HG02973 (cell line): ENCODE data around the gene GDPD4.

Experiments used
- ATAC-seq: cut with Tn5 transposase; IDR thresholded peaks from one replicate; pipeline ENCODE4 v1.9.1; 2021; ENCODE audit warnings: moderate library complexity; ENCODE audit not compliant: unreplicated experiment

Gene GDPD4

DNA sequence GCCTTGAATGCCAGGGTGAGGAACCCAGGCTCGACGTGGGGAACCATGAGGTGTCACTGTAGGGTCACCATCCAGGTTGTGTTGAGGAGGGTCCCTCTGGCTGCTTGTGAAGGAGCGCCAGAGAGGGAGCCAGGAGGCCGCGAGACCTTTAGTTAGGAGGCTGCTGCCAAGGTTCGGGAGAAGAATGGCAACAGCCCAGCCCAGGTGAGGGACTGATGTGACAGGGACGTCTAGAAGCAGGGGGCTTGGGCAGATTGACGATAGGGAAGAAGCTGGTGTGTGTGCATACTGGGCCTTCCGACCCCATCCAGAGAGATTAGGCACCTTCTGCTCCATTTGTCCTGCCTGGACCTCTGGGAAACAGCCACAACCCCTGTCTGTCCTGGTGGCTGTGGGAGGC is 124.5 kb downstream of the GDPD4 start:
- ATAC-seq = no peak

DNA sequence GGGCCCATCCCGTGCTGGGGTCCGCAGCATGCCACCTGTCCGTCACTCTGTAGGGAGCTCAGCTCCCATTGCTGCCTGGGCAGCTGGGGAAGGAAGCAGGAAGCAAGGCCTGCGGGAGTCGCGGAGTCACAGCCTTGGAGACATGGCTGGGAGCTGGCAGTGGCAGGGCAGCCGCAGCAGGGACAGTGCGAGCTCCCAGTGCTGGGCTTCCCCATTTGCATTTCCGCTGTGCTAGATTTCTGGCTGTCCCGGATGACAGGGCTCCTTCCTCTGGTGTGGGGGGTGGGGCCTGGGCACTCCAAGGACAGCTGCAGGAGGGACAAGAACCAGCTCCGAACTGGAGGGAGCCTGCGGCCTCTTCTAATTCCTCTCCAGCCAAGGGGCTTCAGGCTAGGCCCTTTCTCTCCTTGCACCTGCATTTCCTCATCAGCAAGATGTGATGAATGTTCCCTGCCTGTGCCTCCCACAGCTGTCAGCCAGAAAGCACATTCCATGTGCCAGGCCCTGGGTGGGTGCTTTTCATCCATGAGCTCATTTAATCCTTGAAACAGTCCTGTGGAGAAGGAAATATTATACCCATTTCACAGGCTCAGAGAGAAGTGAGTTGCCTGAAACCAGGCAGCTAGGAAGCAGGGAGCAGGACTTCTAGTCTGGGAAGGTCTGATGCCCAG is 125.5 kb downstream of the GDPD4 start:
- ATAC-seq = no peak

DNA sequence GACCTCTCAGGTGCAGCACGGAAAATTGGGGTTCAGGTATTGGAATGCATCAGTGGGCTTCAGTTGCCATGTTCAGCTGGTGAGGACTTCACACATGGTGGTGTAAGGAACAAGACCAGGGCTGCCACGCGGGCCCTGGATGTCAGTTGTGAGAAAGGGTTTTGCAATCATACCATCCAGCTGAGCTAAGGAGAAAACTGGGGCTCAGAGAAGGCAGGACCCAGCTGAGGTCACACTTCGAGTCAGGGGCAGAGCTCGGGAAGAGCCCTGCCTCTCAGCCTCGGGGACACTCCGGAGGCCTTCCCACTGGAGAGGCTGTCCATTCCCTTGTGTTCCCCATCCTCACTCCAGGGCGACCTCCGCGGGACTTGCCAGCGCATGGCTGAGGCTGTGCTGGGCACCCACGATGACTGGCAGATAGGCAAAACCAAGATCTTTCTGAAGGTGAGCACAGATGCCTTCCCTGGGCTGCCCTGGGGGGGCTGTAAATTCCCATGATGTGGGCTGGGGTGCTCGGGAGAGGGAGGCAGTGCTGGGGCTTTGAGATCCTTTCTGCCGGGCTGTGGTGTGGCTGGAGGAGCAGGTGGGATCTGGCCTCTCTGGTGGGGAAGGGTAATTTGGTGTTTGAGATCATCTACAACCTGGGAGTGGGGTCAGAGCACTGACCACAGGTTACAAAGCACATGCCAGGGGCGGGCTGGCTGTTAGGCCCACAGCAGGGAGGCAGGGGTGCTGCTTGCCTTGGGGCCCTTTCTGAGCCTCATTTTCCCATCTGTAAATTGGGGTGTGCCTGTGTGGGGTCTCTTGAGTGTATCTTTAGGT is 126.3 kb downstream of the GDPD4 start:
- no peak for ATAC-seq

DNA sequence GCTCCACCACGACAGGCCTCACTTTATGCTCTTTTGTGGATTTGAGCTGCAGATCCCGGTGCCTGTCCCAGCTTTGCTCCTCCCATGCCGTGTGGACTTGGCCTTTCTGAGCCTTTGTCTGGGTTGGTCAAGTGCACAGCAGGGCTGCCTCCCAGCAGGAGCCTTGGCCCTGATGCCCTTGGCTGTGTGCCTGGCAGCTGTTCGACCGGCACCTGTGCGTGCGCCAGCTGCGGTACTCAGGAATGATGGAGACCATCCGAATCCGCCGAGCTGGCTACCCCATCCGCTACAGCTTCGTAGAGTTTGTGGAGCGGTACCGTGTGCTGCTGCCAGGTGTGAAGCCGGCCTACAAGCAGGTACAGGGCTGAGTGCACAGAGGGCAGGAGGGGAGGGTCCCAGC is 126.9 kb downstream of the GDPD4 start:
- no peak for ATAC-seq

DNA sequence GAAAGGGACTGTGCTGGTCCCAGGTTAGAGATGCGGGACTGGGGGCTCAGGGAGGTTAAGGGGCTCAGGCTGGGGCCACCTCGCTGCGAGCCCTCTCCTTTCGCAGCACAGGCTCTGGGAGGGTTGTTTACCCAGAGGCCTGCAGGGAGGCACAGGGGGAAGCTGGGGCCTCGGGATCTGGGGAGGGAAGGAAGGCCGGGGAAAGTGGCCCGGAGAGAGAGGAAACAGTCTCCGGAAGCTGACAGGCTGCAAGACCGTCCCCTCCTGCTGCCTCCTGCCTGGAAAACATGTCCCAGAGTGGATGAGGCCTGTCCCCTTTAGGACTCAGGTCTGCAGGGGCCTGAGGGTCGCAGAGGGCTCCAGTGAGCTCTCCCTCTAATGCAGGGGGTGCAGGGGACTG is 128.0 kb downstream of the GDPD4 start:
- no peak for ATAC-seq

DNA sequence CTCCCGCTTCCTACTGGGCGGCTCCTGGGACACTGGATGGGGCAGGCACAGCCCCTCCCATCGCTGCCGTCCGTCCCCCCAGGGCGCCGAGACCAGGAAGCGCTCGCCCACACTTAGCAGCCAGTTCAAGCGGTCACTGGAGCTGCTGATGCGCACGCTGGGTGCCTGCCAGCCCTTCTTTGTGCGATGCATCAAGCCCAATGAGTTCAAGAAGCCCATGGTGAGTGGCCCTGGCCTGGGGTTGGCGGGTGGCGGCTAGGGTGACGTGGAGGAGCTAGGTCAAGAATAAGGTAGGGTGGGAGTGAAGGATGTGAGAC is 128.9 kb downstream of the GDPD4 start:
- ATAC-seq = no peak

DNA sequence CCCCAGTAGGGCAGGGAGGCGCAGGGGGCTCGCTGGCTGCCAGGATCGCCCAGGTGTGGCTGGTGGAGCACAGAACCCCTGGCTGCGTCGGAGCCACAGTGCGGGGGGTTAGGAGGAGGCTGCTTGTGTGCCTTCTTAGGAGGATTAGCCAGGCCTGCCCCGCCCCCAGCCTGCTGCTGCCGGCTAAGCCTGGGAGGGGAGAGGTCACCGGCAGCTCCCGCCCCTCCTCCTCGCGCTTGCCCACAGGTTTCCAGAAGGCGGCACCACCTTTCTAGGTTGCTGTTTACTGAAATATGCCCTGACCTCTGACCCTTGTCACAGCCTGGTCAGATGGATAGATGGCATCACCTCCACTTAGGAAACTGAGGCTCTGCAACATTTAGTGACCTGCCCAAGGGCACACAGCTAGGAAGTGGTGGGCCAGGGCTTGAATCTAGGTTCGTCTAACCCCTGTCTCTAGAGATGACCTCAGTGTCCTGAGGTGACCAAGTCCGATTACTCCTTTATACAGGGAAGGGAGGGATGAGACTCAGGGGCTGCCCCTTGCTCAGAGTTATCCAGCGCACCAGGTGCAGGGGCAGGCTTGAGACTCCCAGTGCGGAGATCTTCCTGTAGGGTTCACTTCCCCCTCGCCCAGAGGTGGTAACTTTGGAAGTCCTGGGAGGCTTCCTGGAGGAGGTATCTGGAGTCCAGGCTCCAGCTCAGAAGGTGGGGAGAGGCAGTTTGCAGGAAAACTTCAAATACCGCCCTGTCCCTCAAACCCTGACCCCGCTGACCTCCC is 129.4 kb downstream of the GDPD4 start:
- no peak for ATAC-seq

DNA sequence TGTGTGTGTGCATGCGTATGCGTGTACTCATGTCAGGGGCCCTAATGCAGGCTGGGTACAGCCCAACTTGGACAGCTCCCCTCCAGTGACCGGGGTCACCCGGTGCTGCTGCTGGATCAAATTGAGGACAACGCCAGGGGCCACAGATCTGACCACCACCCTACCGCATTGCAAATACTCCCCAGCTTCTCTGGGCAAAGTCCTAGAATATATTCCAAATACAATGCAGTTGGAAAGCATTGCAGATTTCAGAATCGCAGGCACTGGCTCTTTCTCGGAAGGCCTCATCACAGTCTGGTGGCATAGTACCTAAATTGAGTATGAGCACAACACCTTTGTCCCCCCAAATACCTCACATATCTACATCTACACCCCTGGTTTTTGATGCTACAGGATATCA is 130.2 kb downstream of the GDPD4 start:
- no peak for ATAC-seq

DNA sequence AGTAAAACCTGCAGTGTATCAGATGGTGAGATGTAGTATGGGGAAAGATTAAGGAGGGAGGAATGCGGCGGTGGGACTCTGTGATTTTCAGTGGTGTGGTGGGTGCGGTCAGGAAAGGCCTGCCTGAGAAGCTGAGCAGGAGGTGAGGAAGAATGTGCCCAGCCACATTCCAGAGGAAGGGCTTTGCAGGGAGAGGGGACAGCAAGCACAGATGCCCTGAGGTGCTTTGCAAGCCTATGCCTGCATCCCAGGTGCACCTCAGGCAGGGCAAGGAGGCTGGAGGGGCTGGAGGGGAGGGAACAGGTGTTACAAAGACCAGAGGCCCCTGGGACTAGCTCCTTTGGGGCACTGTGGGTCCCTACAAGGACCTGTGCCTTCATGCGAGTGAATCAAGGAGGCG is 131.4 kb downstream of the GDPD4 start:
- ATAC-seq = no peak

DNA sequence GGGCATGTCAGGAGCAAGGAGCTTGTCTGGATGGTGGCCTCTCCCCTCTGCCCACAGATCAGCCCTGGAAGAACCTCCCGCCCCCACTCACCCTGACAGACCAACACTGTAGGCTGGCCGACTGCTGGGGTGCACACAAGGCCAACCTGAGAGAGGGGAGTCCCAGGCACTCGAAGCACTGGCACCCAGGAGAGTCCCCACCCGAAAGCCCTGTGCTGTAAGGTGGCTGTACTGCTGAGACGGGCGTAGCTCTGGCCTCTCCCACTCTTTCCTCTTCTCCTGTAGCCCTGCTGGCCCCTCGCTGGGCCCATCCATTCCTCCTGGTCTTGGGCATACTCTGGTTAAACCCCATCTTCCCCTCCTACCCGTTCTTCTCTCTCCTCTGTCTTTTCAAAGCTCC is 133.7 kb downstream of the GDPD4 start:
- no peak for ATAC-seq

DNA sequence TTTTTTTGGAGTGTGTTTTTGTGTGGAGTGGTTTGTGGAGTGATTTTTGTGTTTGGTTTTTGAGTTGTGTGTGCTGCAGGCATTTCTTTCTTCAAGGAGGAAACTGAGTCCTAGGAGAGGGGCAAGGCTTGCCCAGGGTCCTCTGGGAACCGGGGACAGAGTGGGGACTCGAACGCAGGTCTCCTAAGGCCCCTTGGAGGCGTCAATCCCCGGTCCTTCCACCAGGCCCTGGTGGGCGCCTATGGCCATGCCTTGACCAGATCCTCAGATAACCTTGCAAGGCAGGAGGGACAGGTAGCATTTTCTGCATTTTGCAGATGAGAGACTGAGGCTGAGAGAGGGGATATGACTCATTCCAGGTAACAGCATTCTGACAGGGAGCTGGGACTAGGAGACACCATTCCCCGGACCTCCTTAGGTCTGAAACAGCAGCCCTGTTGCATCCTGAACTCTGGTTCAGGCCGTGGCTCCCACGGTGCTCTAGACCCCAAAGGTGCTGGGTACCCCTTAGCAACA is 134.3 kb downstream of the GDPD4 start:
- ATAC-seq = no peak
